Cortex of kidney (tissue), 1 donor: Measurements from ENCODE around the gene RNF166.

ENCODE experiments used
- DNase-seq: peaks from one replicate; lab custom pipeline; 2025; lab: John Stamatoyannopoulos, UW

RNF166 gene, protein sequence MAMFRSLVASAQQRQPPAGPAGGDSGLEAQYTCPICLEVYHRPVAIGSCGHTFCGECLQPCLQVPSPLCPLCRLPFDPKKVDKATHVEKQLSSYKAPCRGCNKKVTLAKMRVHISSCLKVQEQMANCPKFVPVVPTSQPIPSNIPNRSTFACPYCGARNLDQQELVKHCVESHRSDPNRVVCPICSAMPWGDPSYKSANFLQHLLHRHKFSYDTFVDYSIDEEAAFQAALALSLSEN

DNA sequence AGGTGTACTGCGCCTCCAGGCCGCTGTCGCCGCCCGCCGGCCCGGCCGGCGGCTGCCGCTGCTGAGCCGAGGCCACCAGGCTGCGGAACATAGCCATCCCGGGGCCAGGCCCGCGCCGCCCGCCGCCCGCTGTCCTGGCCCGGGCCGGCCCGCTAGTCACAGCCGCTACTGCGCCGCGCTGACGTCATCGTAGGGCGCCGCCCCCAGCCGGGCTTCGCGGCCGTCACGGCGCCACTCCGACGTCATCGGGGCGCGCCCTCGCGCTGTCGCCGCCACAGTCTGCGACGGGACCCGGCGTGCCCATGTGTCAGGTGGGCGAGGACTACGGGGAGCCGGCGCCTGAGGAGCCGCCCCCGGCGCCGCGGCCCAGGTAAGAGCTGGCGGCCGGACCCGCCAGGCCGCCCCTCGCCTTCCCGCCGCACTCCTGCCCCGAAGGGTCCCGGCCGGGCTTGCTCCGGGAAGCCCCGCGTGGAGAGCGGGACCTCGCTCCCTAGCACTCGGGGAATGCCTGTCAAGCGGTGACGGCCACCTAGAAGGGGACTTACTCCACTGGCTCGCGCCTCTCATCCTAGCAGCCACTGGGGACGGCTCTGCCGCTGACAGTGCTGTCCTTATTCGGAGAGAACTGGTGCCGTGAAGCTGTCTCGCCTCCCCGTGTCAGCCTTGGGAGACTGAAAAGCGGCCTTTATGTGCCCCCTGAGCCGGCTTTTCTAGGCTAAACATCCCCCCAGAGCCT, at the start of gene RNF166, which contains the start of gene CTU2:
Gene RNF166 (minus strand): TSS at position 180 of the 736 bp plus-strand sequence. CDS start 83 bp downstream, at position 97.
Gene CTU2 (plus strand): TSS at position 275 of the 736 bp plus-strand sequence. CDS start 28 bp downstream, at position 303.
- DNase-seq: peak; percentile 69

DNA sequence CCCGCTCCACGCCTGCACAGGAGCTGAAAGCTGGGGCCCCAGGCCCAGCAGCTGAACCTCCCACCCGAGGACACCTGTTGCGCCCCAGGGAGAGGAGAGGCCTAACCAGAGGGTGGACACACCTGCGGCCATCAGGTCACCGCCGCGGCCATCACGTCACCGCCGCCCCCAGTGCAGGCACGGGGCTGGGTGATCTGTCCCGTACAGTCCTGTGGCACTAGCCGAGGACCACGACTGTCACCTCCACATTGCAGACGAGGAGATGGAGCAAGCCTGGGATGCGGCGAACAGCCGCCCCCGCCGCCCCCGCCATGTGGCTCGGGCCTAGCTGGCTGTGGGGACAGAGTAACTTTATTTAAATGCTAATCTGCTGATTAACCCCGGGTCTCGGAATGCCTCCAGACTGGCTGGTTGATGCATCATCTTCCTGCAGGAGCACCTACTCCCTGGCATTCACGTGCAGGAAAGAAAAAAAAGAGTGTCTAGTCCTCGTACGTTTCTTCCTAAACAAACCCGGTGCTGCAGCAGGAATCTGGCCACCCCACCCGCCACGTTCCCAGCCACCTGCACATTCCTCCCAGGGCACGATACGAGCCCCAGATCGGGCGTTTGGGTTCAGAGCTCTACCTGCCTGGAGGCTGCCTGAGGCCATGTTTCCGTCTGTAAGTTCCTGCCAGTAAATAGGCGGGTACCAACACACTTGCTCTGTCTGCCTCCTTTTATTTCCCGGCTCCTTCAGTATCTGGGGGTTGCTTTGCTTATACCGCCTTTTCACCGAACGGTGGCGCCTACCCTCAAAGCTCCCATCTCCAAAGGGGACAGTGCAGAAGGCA, 48.9 kb upstream of the RNF166 start:
- no peak for DNase-seq

DNA sequence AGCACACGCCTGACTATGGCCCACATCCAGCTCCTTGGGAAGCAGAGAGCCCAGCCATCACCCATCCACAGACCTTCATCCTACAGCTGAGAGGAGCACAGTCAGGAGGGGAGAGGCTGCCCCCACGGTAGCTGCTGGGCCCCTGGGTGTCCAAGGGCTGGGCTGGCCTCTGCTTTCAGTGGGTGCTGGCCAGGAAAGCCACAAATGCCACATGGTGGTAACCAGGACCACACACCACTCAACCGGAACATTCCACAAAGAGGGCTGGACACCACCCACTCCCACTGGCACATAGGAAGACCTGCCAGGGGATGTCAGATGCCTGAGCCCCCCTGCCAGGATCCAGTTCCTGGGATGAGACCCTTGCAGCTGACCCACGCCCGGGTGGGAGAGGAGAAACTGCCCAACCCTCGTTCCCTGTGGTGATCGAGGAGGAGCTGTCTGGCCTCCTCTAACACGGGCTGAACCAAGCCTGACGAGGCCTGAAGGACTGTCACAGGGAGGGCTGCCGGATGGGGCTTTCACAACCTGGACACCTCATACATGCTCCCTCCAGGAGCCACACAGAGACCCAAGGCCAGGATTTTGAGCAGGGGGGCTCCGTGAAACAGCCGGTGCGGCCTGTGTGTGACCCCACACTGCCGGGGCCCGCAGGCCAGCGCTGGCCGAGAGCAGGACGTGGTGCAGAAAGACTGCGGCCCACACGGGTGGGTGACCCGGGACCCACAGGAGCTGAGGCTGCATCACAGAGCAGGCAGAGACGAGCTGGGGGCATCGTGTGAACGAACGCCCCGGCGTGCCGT, 48.1 kb upstream of the RNF166 start:
- no peak for DNase-seq

DNA sequence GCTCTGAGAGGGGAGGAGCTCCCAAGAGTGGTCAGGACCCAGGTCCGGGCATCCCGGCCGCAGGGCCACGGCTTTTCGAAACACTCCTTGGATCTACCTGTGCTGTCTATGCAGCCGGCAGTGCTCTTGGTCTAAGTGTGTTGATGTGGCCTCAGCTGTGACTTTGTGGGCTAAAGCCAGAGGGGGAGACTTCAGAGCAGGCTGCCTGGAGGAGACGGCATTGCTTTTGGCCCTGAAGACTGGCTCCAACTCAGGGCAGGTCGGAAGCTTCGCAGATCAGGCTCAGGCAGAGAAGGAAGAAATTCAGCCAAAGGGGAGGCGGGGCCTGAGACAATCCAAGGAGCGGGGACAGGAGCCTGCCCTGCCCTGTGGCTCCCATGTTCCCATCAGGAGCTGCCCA, 47.4 kb upstream of the RNF166 start:
- no peak for DNase-seq

DNA sequence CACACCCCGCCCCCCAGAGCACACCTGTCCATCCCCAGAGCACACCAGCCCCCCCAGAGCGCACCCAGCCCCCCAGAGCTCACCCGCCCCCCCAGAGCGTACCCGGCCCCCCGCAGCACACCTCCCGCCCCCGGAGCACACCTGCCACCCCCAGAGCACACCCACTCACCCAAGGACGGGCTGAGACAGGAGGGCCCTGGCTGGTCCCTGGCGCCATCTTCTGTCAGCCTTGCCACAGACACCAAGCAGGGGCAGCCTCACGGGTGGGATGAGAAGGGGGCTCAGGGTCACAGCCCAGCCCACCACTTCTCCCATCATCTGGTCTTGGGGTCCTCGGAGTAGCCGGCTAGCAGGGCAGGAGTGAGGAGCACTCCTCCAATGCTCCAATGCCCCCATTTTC, 47.0 kb upstream of the RNF166 start:
- DNase-seq: no peak

DNA sequence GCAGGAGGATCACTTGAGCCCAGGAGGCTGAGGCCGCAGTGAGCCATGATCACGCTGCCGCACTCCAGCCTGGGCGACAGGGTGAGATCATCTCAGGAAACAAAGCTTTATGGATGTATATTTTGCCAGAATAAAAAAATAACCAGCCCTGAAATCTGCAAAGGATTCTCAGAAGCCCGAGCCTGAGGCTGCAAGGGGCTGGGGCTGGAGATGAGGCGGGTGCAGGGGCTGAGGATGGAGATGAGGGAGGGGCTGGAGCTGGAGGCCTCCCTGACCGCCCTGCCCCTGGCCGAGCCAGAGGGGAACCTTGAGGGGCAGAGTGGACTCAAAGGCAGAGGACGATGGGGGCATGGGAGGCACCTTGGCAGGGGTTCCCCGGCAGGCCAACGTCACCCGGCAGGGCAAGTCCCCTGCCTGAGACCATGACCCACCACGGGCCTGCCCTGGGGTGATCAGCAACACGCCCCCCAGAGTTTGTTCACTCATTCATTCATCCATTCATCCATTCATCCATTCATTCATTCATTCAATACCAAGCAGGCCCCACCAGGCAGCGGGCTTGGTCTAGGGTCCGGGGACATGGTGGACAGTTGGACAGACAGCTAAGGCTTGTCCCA, 46.3 kb upstream of the RNF166 start:
- no peak for DNase-seq

DNA sequence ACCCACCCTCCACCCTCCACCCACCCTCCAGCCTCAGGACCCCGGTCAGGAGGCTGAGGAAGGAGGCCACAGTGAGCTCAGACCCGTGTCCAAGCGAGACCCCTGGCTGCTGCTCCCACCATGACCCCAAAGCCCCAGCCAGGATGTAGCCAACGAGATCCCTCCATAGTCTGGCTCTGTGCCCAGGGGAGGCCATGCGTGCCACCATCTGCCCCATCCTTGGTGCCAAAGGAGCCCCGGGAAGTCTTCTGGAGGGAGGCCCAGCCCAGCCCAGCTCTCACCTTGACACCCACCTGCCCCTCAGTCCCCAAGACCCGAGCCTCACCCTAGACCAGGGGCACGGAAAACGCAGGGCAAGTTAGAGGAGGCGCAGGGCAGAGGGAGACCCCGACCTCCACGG, 44.6 kb upstream of the RNF166 start:
- no peak for DNase-seq

DNA sequence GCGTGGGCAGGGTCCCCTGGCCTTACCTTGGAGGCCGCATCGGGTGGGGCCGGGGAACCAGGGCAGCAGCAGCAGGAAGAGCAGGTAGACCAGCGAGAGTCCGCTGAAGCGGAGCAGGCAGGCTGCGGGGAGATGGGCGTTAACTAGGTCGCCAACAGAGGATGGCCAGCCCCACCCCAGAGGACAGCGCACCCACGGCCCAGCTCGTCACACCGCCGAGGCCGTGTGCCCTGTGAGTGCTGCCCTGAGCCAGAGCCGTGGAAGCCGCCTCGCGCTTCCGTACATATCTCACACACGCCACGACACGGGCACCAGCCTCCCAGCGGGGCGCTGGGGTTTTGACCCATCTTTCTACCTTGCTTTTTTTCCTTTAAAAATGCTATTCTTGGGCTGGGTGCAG, 43.1 kb upstream of the RNF166 start:
- DNase-seq: no peak

DNA sequence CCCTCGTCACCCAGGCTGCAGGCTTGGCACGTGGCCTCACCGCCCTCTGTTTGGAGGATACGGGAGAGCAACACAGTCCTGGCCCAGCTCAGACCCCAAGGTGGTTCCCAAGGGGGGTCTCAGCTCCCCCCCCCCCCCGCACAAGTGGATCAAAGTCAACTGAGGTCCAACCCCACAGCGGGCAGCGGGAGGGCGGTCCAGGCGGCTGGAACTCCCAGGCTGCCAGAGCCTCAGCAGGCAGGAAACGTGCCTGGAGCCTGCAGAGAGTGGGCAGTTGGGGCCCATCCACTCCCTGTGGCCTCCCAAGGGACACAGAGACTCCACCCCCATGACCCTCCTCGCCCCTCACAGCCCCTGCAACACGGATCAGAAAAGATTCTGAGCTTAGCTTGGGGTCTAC, 42.2 kb upstream of the RNF166 start:
- DNase-seq: no peak

DNA sequence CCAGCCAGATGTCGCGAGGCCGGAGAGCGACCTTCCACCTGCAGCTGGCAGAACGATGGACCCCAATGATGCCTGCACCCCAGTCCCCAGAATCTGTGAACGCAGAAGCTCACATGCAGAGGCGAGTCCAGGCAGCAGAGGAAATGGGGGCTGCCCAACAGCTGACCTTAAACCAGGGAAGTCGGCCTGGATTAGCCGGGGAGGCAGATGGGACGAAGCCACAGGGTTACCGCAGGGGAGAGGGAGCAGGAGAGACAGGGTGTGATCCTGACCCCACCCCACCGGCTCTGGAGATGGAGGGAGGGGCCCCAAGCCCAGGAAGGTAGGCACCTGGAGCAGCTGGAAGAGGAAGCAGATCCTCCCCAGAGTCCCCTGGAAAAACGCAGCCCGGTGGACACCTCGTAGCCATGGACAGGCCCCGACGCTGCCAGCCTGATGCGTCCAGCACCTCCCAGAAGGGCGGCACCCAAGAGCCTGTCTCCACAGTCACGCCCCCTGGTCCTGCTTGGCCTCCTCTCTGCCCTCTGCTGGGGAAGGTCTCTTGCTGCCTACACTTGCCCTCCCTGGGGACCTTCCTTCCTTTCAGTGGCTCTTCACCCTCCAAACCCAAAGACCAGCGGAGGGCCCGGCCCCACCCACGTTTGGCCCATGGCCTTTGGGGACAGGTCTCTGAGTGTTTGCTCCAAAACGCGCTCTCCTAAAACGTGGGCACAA, 41.5 kb upstream of the RNF166 start:
- no peak for DNase-seq

DNA sequence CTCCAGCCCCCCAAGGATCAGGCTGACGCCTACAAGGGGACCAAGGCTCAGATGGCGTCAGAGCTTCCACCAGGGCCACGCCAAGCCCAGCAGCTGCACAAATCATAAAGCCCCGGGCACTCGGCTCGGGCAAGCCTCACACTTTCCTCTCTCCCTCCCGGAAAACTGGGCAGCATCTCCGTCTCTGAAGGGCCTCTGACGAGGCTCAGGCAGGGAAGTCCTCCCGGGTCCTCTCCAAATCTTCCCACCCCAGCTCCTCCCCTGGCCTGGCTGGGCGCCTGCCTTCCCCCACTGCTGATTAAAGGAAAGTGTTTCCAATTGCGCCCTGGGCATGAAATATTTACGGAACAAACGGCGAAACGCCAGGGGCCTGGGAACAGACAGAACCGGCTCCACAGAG, 40.3 kb upstream of the RNF166 start:
- no peak for DNase-seq

DNA sequence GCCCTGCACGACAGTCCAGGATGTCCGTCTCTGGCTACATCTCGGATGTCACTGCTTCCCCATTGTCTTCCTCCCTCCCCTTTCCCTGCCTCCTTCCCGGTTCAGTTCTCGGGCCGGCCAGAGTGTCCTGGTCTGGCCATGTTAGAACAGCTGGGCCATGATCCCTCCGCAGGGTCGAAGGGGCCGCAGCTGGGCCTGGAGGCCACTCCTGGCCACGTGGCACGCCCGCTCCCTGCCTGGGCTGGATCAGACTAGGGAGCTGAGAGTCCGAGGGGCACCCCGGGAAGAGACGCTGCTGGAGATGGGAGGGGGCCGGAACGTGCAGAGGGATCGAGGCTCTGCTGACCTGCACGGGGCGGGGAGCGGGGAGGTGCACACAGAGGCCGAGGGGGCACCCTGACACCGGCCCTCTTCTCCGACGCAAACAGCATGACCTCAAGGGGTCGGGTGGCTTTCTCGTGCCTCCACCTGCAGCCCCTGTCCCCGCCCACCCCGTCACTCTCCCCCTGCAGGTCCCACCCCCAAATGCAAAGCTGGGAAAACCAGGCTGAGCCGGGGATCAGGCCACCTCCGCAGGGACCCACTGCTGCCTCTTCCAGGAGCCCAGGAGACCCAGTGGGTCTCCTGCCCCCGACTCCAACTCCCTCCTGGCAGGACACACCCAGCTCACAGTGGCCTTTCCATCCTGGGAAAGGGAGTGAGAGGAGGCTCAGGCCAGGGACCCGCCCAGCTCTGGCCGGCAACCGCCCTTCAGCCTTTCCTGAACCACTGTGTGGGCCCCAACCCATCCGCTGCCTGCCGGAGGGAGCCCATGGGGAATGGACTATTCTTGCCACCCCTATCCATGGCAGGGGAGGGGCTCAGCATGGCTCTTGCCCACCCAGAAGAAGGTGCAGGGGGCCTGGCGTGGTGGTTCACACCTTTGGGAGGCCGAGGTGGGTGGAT, 38.6 kb upstream of the RNF166 start:
- DNase-seq: no peak

DNA sequence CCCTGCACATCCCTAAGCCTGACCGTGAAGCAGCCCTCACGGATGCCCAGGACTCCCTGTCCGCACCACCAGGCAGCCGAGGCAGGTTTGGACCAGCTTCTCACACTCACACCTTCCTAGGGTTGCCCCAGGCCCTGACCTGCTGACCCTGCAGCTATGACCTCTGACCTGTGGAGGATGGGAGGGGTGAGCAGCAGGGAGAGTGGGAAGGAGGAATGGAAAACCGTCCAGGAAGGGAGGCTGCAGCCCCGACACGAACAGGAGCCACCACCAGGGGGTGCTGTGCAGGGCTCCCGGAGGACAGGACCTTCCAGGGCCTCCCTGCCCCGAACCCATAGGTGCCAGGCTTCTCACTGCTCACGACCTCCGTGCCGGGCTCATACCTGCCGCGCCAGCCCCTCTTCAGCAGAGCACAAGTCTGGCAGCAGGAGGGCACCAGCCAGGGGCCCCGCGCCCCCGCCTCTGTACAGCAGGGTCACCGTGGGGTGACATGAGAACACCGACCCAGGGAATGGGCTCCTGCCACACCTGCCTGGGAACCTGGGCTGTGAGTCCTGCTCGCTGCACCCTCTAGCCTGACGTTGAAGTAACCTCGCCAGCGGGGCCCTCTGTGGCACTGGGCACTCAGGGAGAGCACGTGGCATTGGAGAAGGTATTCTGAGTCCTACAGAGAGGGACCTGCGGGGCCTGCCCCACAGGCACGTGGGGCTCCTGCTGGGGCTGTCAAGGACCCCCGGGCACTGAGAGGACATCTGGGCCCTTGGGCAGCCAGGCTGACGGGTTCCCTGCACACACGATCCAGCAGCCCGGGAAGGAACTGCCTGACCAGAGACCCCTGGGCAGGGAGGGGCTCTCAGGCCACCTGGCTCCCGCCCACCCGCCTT, 37.7 kb upstream of the RNF166 start:
- DNase-seq: no peak

DNA sequence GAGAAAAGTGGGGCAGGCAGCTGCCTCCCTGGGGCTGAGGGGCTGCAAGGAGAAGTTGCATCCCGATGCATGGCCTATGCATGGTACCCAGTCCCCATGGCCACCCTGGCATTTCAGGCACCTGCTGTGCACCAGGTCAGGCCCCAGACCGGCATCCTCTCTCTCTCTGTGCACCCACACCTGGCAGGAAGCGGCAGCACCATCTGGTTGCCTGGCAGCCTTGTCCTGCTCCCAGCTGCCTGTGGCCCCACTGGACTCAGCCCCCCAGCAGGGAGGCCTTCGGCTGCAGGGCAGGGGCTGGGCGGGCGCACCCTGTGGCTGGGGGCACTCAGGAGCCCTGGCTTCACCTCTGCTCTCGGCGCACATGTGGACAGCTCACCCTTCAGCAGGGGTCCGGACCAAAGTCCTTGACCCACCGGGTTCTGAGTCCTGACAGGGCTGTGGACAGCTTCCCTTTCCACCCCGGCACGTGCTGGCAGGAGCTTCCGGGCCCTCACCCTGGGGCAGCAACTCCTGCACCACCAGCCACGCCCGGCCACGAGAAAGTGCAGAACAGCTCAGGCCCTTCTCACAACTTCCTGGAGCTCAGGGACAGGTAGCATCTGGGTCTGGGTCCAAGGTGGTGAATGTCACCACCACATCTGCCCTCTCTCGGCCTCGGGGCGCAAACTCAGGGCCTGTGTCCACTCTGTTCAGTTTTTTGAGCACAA, 36.8 kb upstream of the RNF166 start:
- no peak for DNase-seq

DNA sequence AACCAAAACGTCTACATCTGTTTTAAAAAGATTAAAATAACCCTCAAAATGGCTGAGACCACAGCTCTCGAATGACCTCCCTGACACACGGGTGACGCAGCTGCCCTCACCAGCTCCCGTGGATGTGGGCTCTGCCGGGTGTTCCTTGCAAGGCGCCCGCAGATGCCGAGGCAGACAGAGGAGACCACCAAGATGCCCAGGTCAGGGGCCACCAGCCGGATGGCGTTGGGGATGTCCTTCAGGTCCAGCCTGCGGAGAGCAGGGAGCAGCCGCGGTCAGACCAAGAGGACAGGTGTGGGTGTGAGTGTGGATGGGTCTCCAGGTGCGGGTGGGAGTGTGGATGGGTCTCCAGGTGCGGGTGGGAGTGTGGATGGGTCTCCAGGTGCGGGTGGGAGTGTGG, 35.2 kb upstream of the RNF166 start:
- DNase-seq: no peak

DNA sequence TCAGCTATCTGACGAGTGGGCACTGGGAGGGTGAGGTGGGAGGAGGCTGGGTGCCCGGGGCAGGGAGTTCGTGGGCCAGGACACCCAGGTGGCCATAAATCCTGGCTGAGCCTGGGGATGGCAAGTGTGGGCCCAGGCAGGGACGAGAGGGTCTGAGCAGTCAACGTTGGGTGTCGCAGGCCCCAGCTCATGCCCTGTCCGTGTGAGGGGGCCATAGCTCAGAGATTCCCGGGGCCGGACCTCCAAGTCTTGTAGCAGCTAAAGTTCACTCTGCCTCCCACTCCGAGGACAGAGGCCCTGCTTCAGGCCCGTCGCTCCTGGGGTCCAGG, 34.5 kb upstream of the RNF166 start:
- DNase-seq: no peak

DNA sequence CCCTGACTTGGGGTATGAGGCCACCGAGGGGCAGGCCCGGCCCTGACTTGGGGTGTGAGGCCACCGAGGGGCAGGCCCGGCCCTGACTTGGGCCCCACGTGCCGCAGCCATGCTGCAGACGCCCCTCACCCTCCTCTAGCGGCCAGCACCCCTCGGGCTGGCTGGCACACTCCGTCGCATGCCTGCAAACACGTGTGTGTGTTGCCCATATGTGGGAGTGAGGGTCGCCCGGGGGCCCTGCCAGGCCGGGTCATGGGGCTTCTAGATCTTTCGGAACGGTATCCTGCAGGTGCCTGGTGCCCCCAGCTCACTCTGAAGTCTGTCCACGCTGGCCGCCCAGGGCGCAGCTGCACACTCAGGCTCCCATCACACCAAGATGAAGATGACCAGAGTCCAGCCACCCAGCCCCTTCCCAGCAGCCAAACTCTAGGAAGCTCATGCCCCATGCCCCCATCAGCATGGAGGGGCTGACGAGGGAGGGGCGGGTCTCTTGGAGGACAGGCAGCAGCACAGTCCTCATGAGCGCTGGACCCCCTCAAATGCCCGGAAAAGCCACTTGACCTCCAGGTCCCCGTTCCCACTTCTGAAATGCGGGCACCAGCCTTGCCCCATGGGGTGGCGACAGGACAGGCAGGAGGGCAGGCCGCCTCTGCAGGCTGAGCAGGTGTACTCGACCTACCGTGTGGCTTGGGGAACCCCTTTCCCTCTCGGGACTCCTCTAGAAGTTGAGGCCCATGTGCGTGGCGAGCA, 33.9 kb upstream of the RNF166 start:
- DNase-seq: no peak
